HG03460 (cell line): Measurements from ENCODE around the gene TSSK2.

Source experiments
- ATAC-seq: cut with Tn5 transposase; IDR thresholded peaks from one replicate; pipeline ENCODE4 v1.9.1; 2021; ENCODE audit not compliant: unreplicated experiment

TSSK2 gene

DNA sequence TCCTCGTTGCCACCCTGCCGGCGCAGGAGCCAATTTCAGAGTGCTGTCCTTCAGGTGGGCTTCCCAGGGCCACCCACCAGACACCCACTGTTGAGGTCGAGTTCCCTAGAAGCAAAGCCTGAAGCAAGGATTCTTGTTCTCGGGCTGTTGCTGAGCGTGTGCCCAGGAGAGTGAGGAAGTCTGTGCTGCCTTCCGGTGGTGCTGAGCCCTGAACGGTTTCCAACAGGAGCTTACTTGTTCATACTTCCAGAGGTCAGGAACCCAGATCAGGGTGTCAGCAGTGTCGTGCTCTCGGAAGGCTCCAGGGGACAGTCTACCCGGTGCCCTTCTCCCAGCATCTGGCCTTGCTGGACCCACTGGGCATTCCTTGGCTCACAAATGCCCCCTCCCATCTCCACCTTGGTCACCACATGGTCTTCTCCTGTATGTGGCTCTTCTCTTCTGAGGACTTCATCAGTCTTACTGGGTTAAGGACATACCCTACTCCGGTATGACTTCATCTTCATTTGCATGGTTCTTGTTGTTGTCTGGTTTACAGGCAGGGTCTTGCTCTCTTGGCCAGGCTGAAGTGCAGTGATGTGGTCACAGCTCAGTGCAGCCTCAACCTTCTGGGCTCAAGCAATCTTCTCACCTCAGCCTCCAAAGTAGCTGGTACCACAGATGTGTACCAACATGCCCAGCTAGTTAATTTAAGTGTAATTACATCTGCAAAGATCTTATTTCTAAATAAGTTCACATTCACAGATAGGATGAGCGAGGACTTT is 36.2 kb downstream of the TSSK2 start:
- ATAC-seq: no peak

GRCh38 chr22:19168088-19168890 is 37.2 kb downstream of the TSSK2 start:
- no peak for ATAC-seq

DNA sequence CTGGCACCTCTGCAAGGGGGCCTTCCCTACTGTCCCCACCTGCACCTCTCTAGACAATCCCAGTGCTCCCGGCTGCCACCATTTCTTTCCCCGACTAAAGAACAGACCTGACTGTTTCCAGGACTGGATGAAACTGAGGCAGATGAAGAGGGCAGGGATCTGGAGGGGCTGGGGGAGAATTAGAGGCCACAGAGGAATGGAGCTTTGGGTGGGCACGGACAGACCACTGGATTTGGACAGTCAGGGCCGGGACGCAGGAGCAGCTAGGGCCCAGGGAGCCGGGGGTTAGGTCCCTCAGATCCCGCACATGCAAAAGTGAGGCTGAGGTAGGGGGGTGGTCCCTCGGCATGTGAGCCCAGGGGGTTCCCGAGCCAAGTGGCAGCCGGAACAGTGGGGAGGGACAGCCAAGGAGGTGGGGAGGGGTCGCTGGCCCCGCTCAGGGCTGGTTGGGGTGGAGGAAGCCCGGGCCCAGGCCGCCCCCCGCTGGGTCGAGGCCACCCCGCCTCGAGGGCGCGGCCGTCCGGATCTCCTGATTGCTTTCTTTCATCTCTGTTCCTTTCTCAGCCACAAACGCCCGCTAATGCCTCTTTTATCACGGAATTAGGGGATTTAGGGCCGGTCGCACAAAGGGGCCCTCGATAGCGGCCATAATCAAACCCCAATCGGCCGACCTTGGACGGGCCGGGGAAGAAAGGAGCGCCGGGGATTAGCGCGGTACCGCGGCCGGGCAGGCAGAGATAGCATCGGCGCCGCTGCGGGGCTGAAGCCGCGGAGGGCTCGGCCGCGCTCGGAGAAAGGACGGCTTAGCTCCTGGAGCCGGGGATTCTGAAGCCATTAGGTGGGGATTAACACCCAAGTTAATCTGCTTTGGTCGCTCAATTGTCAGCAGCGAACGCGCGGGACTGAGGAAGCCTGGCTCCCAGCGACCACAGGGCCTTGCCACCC is 38.2 kb downstream of the TSSK2 start:
- no peak for ATAC-seq

DNA sequence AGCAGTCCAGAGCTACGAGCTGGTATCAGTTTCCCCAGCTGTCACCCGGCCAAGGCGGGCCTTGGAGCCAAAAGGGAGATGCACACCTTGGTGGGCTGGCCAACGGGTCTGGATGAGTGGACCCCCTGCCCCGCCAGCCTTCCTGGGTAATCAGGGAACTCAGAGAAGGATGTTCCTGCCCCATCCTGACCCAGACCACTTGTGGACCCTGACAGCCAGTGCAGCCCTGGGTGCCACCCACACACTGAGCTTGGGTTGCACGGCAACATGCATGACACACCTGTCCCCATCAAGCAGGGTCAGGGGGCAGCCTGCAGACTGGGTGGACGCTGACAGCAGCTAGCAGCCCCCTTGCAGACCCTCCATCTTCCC is 38.8 kb downstream of the TSSK2 start:
- ATAC-seq: no peak

- ATAC-seq: no peak
Measured at GRCh38 chr22:19172213-19173046, 41.3 kb downstream of the TSSK2 start.

DNA sequence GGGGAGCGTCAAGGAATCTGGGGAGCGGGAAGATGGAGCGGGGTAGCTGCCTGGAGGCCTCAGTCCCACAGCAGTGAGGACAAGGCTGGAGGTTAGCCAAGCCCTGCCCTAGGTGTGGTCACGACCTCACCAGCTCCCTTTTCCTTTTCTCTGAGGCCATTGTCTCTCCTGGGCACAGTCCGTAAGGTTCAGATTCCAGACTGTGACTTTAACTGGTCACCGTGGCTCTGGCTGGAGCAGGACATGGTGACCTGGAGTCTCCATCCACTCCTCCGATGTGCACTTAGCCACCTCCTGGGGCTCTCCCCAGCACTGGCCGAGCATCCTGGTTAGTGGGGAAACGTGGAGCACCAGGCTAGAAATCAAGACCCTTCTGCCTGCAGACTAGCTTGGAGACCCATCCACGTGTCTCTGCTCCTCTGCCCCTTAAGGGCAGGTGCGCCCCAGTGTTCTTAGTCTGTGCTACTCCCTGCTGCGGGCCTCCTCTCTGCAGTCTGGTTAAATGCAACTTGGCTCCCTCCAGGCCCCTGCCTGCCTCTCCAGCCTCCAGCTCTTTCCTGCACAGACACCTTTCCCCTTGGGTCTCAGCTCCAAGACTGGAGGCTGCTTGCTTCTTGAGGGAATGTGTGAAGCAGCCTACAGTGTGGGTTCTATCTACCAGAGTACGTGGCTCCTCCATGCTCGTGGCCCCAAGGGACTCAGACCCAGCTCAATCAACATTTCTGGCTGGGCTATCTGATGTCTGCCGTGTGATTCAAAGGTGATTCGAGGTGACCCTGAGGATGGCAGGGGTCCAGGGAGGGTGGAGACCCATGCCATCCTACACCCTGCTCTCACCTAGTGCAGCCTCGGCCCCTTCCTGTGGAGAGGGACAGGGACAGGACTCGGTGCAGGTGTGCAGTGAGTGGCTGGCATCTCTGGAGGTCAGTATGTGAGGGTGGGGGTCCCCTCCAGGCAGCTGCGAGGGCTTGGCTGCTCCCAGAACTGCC is 42.2 kb downstream of the TSSK2 start:
- ATAC-seq: no peak

GRCh38 chr22:19174106-19175025 is 43.3 kb downstream of the TSSK2 start:
- no peak for ATAC-seq

- ATAC-seq: no peak
Measured at GRCh38 chr22:19175026-19175601, 44.0 kb downstream of the TSSK2 start.

DNA sequence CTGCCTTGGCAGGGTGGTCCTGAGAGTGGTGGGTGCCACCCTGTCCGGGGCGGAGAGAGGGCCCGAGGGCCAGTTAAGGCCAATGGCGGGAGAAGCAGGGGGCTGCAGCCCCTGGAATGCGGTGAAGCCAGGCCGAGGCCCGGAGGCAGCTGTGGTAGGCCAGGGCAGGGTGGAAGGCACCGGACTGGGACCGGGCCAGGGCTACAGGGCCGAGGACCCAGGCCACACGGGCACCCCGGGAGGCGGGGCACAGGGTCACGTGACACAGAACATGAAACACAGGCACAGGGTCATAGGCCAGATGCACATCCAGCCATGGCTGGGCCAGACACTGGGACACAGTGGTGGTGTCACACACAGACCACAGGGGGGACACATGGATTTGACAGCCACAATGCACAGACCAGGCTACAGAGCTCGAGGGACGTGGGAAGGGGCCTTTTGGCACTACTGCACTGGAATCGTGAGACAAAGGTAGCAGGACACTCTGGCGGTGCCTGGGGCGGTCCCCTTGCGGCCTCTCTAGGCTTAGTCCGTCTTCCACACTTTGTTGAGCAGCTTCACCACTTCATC is 44.6 kb downstream of the TSSK2 start:
- ATAC-seq: no peak

DNA sequence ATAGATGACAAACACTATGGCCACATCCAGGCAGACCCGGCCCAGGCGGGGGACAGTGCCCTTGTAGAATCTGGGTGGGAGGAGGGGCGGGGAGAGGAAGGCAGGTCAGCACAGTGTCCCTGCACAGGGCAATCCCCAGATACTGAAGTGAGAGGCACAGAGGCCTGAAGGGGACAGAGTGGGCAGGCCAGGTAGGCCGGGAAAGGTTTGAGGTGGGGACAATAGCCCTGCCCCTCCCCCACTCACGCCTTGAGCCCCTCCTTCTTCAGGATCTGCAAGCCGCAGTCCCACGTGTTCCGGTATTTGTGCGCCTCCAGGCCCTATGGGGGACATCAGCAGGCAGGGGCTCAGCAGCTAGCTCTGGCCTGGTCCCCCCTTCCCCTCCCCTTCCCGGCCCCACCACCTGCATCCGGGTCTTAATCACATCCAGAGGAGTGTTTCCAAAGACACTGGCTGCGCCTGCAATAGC is 45.1 kb downstream of the TSSK2 start:
- ATAC-seq: no peak

GRCh38 chr22:19176732-19177131 is 45.6 kb downstream of the TSSK2 start:
- no peak for ATAC-seq

DNA sequence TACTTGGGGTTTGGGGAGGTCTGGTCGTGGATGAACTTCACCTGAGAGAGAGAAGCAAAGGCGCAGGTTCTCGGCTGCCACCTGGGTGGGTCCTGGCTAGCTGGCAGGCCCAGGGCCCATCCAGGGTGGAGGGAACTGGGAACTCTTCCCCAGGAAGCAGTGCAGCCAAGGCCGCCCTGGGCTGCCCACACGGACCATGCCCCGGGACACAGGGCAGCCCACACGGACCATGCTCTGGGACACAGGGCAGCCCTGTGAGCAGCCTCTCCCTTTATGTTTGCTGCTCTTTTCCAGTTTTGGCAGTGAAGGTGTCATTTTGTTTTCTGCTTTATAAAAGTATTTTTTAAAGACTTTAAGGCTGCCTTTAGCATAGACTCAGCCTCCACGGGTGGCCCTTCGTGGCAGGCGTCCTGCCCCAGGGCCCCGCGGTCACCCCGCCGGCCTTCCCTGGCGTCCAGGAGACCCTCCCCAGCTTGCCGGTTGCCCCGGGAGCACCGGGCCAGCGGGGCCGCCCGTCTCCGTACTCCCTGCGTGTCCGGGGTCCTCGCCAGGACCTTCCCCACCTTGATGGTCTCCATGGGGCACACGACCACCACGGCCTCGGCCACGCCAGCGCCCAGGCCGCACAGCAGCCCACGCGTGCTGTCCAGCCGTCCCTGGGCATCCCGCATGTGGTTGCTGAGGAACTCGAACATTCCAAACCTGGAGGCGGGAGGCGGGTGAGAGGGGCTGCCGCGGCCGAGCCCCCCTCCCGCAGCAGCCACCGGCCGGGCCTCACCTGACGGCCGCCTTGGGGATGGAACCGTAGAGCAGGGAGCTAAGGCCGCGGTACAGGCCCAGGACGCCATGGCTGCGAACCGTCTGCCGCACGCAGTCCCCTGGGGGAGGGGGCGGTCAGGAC is 46.3 kb downstream of the TSSK2 start:
- no peak for ATAC-seq

- ATAC-seq: peak; percentile 32
Measured at GRCh38 chr22:19178065-19178656, 47.1 kb downstream of the TSSK2 start.

DNA sequence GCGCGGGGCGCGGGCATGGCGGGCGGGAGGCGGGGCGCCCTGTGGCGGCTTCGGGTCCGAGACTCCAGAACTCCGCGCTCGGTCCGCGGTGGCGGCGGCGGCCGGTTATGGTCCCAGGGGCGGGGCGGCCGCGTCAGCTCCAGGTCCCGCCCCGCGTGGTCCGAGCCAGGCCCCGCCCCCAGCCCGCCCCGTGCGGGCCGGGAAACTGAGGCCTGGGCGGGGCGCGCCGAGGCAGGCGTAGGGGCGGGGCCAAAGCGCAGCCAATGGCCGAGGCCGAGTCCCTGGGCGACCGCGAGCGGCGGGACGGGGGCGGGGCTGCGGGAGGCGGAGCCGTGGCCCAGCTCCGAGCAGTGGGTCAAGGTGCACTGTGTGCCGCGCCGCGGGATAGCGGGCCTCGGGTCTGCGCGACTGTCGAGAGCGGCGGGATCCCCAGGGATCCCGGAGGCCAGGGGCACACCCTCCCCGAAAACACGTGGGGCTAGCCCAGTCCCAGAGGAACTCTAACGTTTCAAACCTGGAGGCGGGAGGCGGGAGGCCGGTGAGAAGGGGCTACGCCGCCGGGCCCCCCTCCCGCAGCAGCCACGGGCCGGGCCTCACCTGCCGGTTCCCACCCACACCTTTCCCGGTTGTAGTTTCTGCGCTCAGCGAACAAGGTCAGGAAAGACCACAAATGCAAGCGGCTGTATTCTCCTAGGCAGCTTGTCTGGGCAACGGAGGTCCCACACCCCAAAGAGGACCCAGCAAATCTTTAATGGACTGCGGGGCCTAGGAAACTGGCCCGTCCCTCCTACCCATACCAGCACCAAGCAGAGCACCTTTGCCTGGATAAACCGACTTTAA is 47.8 kb downstream of the TSSK2 start, which contains the start of gene SLC25A1:
Gene SLC25A1, minus strand, starts transcription at position 80 of the 840 bp plus-strand sequence. Its CDS starts 63 bp downstream, at position 17.
- peak; percentile 66 for ATAC-seq

- ATAC-seq: peak; percentile 42
Measured at GRCh38 chr22:19179497-19180048, 48.5 kb downstream of the TSSK2 start.
